HL-60/S4 (cell line): ENCODE measurements around the gene CBX7.

Experiments
- in situ Hi-C: fragments of 300-500 bp; cut with MboI; formaldehyde crosslinking; loops from 2 replicates; pipeline ENCODE4 v1.14.3; 2022; ENCODE audit warnings: low sequenced_read_pairs

CBX7 gene

GRCh38 chr22:39097098-39098020 is 55.1 kb downstream of the CBX7 start, which contains the start of gene APOBEC3H:
Gene APOBEC3H, plus strand, starts transcription at chr22:39097244. Its CDS starts 3,035 bp downstream, at chr22:39100279.
- in situ Hi-C loops = no loop called here

- in situ Hi-C loops = no loop called here
Measured at GRCh38 chr22:39095971-39096370, 56.5 kb downstream of the CBX7 start.

- in situ Hi-C loops = no loop called here
Measured at GRCh38 chr22:39094717-39095389, 57.6 kb downstream of the CBX7 start.

GRCh38 chr22:39092111-39092862 is 60.2 kb downstream of the CBX7 start:
- in situ Hi-C loops = no loop called here

GRCh38 chr22:39091126-39092081 is 61.1 kb downstream of the CBX7 start:
- in situ Hi-C loops = no loop called here

- in situ Hi-C loops = no loop called here
Measured at GRCh38 chr22:39090426-39091064, 61.9 kb downstream of the CBX7 start.

- in situ Hi-C loops = no loop called here
Measured at GRCh38 chr22:39089928-39090327, 62.6 kb downstream of the CBX7 start.

GRCh38 chr22:39088685-39089032 is 63.8 kb downstream of the CBX7 start:
- in situ Hi-C loops = no loop called here

GRCh38 chr22:39087881-39088684 is 64.4 kb downstream of the CBX7 start:
- in situ Hi-C loops = no loop called here

GRCh38 chr22:39087098-39087497 is 65.4 kb downstream of the CBX7 start:
- in situ Hi-C loops = no loop called here

GRCh38 chr22:39084666-39085065 is 67.8 kb downstream of the CBX7 start:
- in situ Hi-C loops = no loop called here

GRCh38 chr22:39083212-39084165 is 69.0 kb downstream of the CBX7 start:
- in situ Hi-C loops = no loop called here

GRCh38 chr22:39081598-39081997 is 70.9 kb downstream of the CBX7 start:
- in situ Hi-C loops = no loop called here

GRCh38 chr22:39081016-39081415 is 71.5 kb downstream of the CBX7 start:
- in situ Hi-C loops = no loop called here
